ENCODE data around the gene ALOX12. TPM values are rescaled to one million over a fixed set of nuclear protein-coding genes. Genes with fewer than 3 reads are reported as not detected.

Gene ALOX12
- polyA plus RNA-seq, 1 donor (not counting 4 experiments of a cell fraction or from before 2014, with no cell fraction given): 0.35 TPM

DNA sequence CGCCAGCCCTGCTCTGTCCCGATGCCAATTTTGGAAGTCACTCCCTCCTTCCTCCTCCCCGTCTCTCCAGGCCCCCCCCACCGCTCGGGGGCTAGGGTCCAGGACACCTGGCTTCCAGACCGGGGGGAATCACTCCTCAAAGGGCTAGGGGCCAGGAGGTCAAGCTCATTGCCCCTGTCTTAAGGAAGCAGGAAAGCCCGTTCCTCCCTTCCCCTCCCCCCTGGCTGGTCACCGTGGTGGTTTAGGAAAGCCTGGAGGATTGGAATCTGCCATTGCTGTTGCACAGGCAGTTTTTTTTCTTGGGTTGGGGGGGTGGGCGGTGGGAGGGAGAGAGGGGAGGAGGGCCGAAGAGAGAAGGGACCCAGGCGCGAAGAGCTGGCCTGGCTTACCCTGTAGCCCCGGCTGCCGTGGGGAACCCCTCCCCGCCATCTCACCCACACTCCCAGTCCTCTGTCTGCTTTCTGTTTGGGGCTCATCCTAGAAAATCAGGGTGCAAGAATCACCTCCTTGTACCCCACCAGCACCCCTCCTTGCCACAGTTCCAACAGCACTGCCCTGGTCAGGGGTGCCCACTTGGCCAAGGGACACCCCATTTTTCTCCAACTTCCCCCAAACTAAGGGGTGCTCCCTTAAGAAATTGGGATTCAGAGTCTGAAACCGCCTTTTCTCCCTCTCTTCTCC is 24.1 kb downstream of the ALOX12 start:
- DNase-seq (ENCODE audit: low read depth, low spot score) (no peak), FAIRE-seq (no peak)
- dilution Hi-C loops (cut with MboI; ENCODE audit: extremely low pct_ligation_motif_present, low sequenced_read_pairs): no loop called here
- Histone ChIP-seq H3K4me3 (ENCODE audit: control insufficient read depth in 2 of 3, extremely low read depth in 1 of 3, insufficient read depth in 2 of 3, low read depth in 1 of 3, low read length in 3 of 3) (peak overlapping the region; percentile 23 to 55 (median 37)), H3K27ac (ENCODE audit: control insufficient read depth, insufficient read depth, low read length) (peak overlapping the region; percentile 31), H3K4me2 (ENCODE audit: control insufficient read depth, extremely low read depth, insufficient read depth, low read depth, low read length) (peak overlapping the region; percentile 82), H2AFZ (ENCODE audit: control insufficient read depth, low read length) (peak overlapping the region; percentile 84), H3K79me2 (ENCODE audit: control insufficient read depth, insufficient read depth, low read length) (no peaks in the 10 kb centered on the region), H3K36me3 (ENCODE audit: control insufficient read depth in 2 of 2, extremely low read depth in 1 of 2, insufficient read depth in 2 of 2, low read length in 2 of 2) (peaks cover 4 to 5% of the 10 kb centered on the region in 2 experiments), H3K9me1 (ENCODE audit: control insufficient read depth, extremely low read depth, insufficient read depth, low read length) (peaks cover 2% of the 10 kb centered on the region), H3K27me3 (ENCODE audit: control insufficient read depth, extremely low read depth, insufficient read depth, low read length) (peaks cover 12% of the 10 kb centered on the region), H3K9me3 (ENCODE audit: control insufficient read depth, low read depth, low read length) (no peaks in the 10 kb centered on the region), H4K20me1 (ENCODE audit: control insufficient read depth, extremely low read depth, insufficient read depth, low read length) (no peaks in the 10 kb centered on the region), H3K9ac (ENCODE audit: control insufficient read depth, extremely low read depth, insufficient read depth, low read length) (peak overlapping the region; percentile 66), H3K4me1 (ENCODE audit: control insufficient read depth, extremely low read depth, insufficient read depth, low read length) (peaks cover 10% of the 10 kb centered on the region)
- TF ChIP-seq CTCF (optimal IDR thresholded peaks at IDR 0.05 in 1 of 3, IDR thresholded peaks at IDR 0.05 in 1 of 3, conservative IDR thresholded peaks at IDR 0.05 in 1 of 3; ENCODE audit: extremely low read depth in 1 of 3, insufficient read depth in 2 of 3, low read length in 3 of 3) (no peak), EZH2 (IDR thresholded peaks at IDR 0.05; ENCODE audit: low read length) (no peak)

GRCh38 chr17:7020894-7021664 is 25.2 kb downstream of the ALOX12 start:
- Histone ChIP-seq H3K27me3 (ENCODE audit: control insufficient read depth, extremely low read depth, insufficient read depth, low read length) (peaks cover 12% of the 10 kb centered on the region), H3K27ac (ENCODE audit: control insufficient read depth, insufficient read depth, low read length) (no peak overlapping the region), H3K79me2 (ENCODE audit: control insufficient read depth, insufficient read depth, low read length) (no peaks in the 10 kb centered on the region), H3K4me2 (ENCODE audit: control insufficient read depth, extremely low read depth, insufficient read depth, low read depth, low read length) (no peak overlapping the region), H3K4me1 (ENCODE audit: control insufficient read depth, extremely low read depth, insufficient read depth, low read length) (peaks cover 2% of the 10 kb centered on the region), H3K36me3 (ENCODE audit: control insufficient read depth in 2 of 2, extremely low read depth in 1 of 2, insufficient read depth in 2 of 2, low read length in 2 of 2) (peaks cover 4 to 5% of the 10 kb centered on the region in 2 experiments), H3K9me3 (ENCODE audit: control insufficient read depth, low read depth, low read length) (no peaks in the 10 kb centered on the region), H2AFZ (ENCODE audit: control insufficient read depth, low read length) (no peak overlapping the region), H3K4me3 (ENCODE audit: control insufficient read depth in 2 of 3, extremely low read depth in 1 of 3, insufficient read depth in 2 of 3, low read depth in 1 of 3, low read length in 3 of 3) (no peak overlapping the region), H3K9ac (ENCODE audit: control insufficient read depth, extremely low read depth, insufficient read depth, low read length) (no peak overlapping the region), H3K9me1 (ENCODE audit: control insufficient read depth, extremely low read depth, insufficient read depth, low read length) (no peaks in the 10 kb centered on the region), H4K20me1 (ENCODE audit: control insufficient read depth, extremely low read depth, insufficient read depth, low read length) (no peaks in the 10 kb centered on the region)
- dilution Hi-C loops (cut with MboI; ENCODE audit: extremely low pct_ligation_motif_present, low sequenced_read_pairs): no loop called here
- no peak for DNase-seq (ENCODE audit: low read depth, low spot score)
- TF ChIP-seq CTCF (optimal IDR thresholded peaks at IDR 0.05 in 1 of 3, IDR thresholded peaks at IDR 0.05 in 1 of 3, conservative IDR thresholded peaks at IDR 0.05 in 1 of 3; ENCODE audit: extremely low read depth in 1 of 3, insufficient read depth in 2 of 3, low read length in 3 of 3) (no peak), EZH2 (IDR thresholded peaks at IDR 0.05; ENCODE audit: low read length) (no peak)
- no peak for FAIRE-seq

All from keratinocyte (primary cell).